Activated CD8-positive, alpha-beta memory T cell treated with anti-CD3 and anti-CD28 coated beads, Interleukin-2, amount 50 U/mL, for 4 hours (primary cell): Measurements from ENCODE around the gene DOCK2.
"Not testable (repeated sequence)": the region's sequence is repeated elsewhere in the genome, so short reads cannot be mapped to it uniquely, and the experiment has no call there.

Source experiments
- DNase-seq: peaks from one replicate; pipeline ENCODE4 v3.0.0-alpha.2; 2020

Gene DOCK2

GRCh38 chr5:169762338-169763095 is 125.4 kb downstream of the DOCK2 start:
- no peak for DNase-seq

GRCh38 chr5:169763376-169764017 is 126.4 kb downstream of the DOCK2 start:
- no peak for DNase-seq

- no peak for DNase-seq
These were observed 126.9 kb downstream of the DOCK2 start for GRCh38 chr5:169764018-169764378.

GRCh38 chr5:169765176-169765996 is 128.3 kb downstream of the DOCK2 start:
- DNase-seq: no peak

GRCh38 chr5:169766943-169767342 is 129.9 kb downstream of the DOCK2 start:
- DNase-seq: not testable (repeated sequence)

- no peak for DNase-seq
These were observed 130.9 kb downstream of the DOCK2 start for GRCh38 chr5:169767938-169768337.

GRCh38 chr5:169768416-169768815 is 131.3 kb downstream of the DOCK2 start:
- DNase-seq: no peak

GRCh38 chr5:169770109-169770508 is 133.0 kb downstream of the DOCK2 start:
- DNase-seq: no peak

- DNase-seq: no peak
These were observed 135.2 kb downstream of the DOCK2 start for GRCh38 chr5:169772256-169772655.

- no peak for DNase-seq
These were observed 135.6 kb downstream of the DOCK2 start for GRCh38 chr5:169772688-169773087.

GRCh38 chr5:169777159-169777558 is 140.1 kb downstream of the DOCK2 start:
- DNase-seq: no peak

- DNase-seq: no peak
These were observed 141.8 kb downstream of the DOCK2 start for GRCh38 chr5:169778622-169779596.

GRCh38 chr5:169781420-169782345 is 144.6 kb downstream of the DOCK2 start:
- no peak for DNase-seq

GRCh38 chr5:169785771-169786618 is 148.9 kb downstream of the DOCK2 start:
- DNase-seq: no peak

GRCh38 chr5:169788168-169788567 is 151.1 kb downstream of the DOCK2 start:
- DNase-seq: no peak

- no peak for DNase-seq
These were observed 152.4 kb downstream of the DOCK2 start for GRCh38 chr5:169789417-169789940.

- DNase-seq: no peak
These were observed 154.2 kb downstream of the DOCK2 start for GRCh38 chr5:169791251-169791650.

GRCh38 chr5:169795338-169795737 is 158.3 kb downstream of the DOCK2 start:
- no peak for DNase-seq

GRCh38 chr5:169796731-169797130 is 159.7 kb downstream of the DOCK2 start:
- DNase-seq: no peak

- DNase-seq: no peak
These were observed 160.5 kb downstream of the DOCK2 start for GRCh38 chr5:169797577-169797976.
